Measurements from ENCODE around the gene SLC36A3. TPM values are rescaled to one million over a fixed set of nuclear protein-coding genes. Genes with fewer than 3 reads are reported as not detected.
"Not testable (repeated sequence)": the region's sequence is repeated elsewhere in the genome, so short reads cannot be mapped to it uniquely, and the experiment has no call there.

Gene SLC36A3
- total and polyA plus RNA-seq, 4 donors: not detected

DNA sequence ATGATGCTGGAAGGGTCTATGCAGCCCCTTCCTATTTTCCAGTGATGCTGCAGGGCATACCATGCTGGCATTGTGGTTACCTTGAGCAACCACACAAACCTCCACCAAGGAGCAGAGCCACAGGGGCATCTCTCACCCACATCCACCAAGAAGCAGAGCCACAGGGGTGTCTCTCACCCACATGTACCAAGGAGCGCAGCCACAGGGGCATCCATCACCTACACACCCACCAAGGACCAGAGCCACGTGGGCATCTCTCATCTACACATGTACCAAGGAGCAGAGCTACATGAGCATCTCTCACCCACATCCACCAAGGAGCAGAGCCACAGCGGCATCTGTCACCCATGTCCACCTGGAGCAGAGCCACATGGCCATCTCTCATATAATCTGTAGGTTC, 59.4 kb downstream of the SLC36A3 start:
- 100% methylated on average over 2 of the region's 3 CpGs for WGBS (ENCODE audit: insufficient coverage)
- H3K9me3 ChIP-seq (ENCODE audit: control insufficient read depth, insufficient read depth, low read length): no peaks in the 10 kb centered on the region
- H3K27me3 ChIP-seq (ENCODE audit: control insufficient read depth, insufficient read depth, low read length): no peaks in the 10 kb centered on the region
- no peak overlapping the region for H3K4me3 ChIP-seq (ENCODE audit: low read depth, low read length)
- H3K36me3 ChIP-seq (ENCODE audit: control insufficient read depth, insufficient read depth, low read length): no peaks in the 10 kb centered on the region
- no peak for DNase-seq (ENCODE audit: low read depth in 4 of 6, low spot score in 6 of 6)
- no peak overlapping the region for H3K27ac ChIP-seq (ENCODE audit: low read depth, low read length)
- H3K4me1 ChIP-seq (ENCODE audit: control insufficient read depth, insufficient read depth, low read length): no peaks in the 10 kb centered on the region

GRCh38 chr5:151243564-151243963, 60.0 kb downstream of the SLC36A3 start:
- H3K36me3 ChIP-seq (ENCODE audit: control insufficient read depth, insufficient read depth, low read length): no peaks in the 10 kb centered on the region
- DNase-seq (ENCODE audit: low read depth in 4 of 6, low spot score in 6 of 6): no peak
- peaks cover under 1% of the 10 kb centered on the region for H3K4me1 ChIP-seq (ENCODE audit: control insufficient read depth, insufficient read depth, low read length)
- 80% methylated on average over 1 of the region's 4 CpGs for whole genome bisulfite sequencing (ENCODE audit: insufficient coverage)
- peaks cover 2% of the 10 kb centered on the region for H3K27me3 ChIP-seq (ENCODE audit: control insufficient read depth, insufficient read depth, low read length)
- no peak overlapping the region for H3K4me3 ChIP-seq (ENCODE audit: low read depth, low read length)
- no peak overlapping the region for H3K27ac ChIP-seq (ENCODE audit: low read depth, low read length)
- H3K9me3 ChIP-seq (ENCODE audit: control insufficient read depth, insufficient read depth, low read length): no peaks in the 10 kb centered on the region

- Histone ChIP-seq H3K27ac (ENCODE audit: low read depth, low read length) (no peak overlapping the region), H3K4me3 (ENCODE audit: low read depth, low read length) (no peak overlapping the region), H3K9me3 (ENCODE audit: control insufficient read depth, insufficient read depth, low read length) (no peaks in the 10 kb centered on the region), H3K27me3 (ENCODE audit: control insufficient read depth, insufficient read depth, low read length) (peaks cover 6% of the 10 kb centered on the region), H3K4me1 (ENCODE audit: control insufficient read depth, insufficient read depth, low read length) (peaks cover 5% of the 10 kb centered on the region), H3K36me3 (ENCODE audit: control insufficient read depth, insufficient read depth, low read length) (no peaks in the 10 kb centered on the region)
- no peak for DNase-seq (ENCODE audit: low read depth in 4 of 6, low spot score in 6 of 6)
- 76% methylated on average over 2 of the region's 4 CpGs for WGBS (ENCODE audit: insufficient coverage)
Observed at GRCh38 chr5:151243127-151243526, 60.4 kb downstream of the SLC36A3 start.

GRCh38 chr5:151240924-151241635, 62.5 kb downstream of the SLC36A3 start:
- DNase-seq (ENCODE audit: low read depth in 4 of 6, low spot score in 6 of 6): no peak
- H3K36me3 ChIP-seq (ENCODE audit: control insufficient read depth, insufficient read depth, low read length): no peaks in the 10 kb centered on the region
- peaks cover 6% of the 10 kb centered on the region for H3K27me3 ChIP-seq (ENCODE audit: control insufficient read depth, insufficient read depth, low read length)
- no peaks in the 10 kb centered on the region for H3K9me3 ChIP-seq (ENCODE audit: control insufficient read depth, insufficient read depth, low read length)
- H3K27ac ChIP-seq (ENCODE audit: low read depth, low read length): no peak overlapping the region
- H3K4me1 ChIP-seq (ENCODE audit: control insufficient read depth, insufficient read depth, low read length): peaks cover 5% of the 10 kb centered on the region
- H3K4me3 ChIP-seq (ENCODE audit: low read depth, low read length): no peak overlapping the region
- 100% methylated on average over 2 of the region's 2 CpGs for WGBS (ENCODE audit: insufficient coverage)

GRCh38 chr5:151240268-151240835, 63.2 kb downstream of the SLC36A3 start:
- H3K27ac ChIP-seq (ENCODE audit: low read depth, low read length); H3K36me3 ChIP-seq (ENCODE audit: control insufficient read depth, insufficient read depth, low read length); H3K4me3 ChIP-seq (ENCODE audit: low read depth, low read length); DNase-seq (ENCODE audit: low read depth in 4 of 6, low spot score in 6 of 6); H3K4me1 ChIP-seq (ENCODE audit: control insufficient read depth, insufficient read depth, low read length); H3K27me3 ChIP-seq (ENCODE audit: control insufficient read depth, insufficient read depth, low read length); H3K9me3 ChIP-seq (ENCODE audit: control insufficient read depth, insufficient read depth, low read length): not testable (repeated sequence)
- WGBS (ENCODE audit: insufficient coverage): 96% methylated on average over 3 of the region's 10 CpGs

GRCh38 chr5:151239237-151239861, 64.2 kb downstream of the SLC36A3 start:
- no peak overlapping the region for H3K4me3 ChIP-seq (ENCODE audit: low read depth, low read length)
- peaks cover 10% of the 10 kb centered on the region for H3K4me1 ChIP-seq (ENCODE audit: control insufficient read depth, insufficient read depth, low read length)
- H3K27ac ChIP-seq (ENCODE audit: low read depth, low read length): no peak overlapping the region
- peaks cover 6% of the 10 kb centered on the region for H3K27me3 ChIP-seq (ENCODE audit: control insufficient read depth, insufficient read depth, low read length)
- H3K9me3 ChIP-seq (ENCODE audit: control insufficient read depth, insufficient read depth, low read length): no peaks in the 10 kb centered on the region
- peak in 5 of 6 donors; percentile 21 to 81 (median 38) for DNase-seq (ENCODE audit: low read depth in 4 of 6, low spot score in 6 of 6)
- H3K36me3 ChIP-seq (ENCODE audit: control insufficient read depth, insufficient read depth, low read length): no peaks in the 10 kb centered on the region
- 55% methylated on average over 14 of the region's 17 CpGs for WGBS (ENCODE audit: insufficient coverage)

DNA sequence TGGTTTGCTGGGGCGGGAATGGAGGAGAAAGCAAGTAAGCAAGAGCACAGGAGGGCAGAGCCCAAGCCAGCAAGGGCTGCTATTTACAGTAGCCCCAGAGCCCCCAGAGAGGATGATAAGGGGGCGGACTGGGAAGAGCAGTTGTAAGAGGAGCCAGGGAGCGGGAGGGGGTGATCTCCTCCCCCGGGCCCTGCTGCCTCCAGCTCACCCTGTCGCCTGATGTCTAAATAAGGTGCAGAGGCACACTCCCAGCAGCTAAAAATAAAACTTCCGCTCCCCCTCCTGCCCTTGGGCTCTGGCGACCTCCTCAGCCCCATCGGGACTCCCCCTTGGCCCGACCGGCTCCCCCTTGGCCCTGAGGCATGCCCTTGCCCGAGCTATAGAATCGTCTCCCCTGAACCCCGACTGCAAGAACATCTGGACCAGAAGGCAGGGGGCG, 65.2 kb downstream of the SLC36A3 start:
- DNase-seq (ENCODE audit: low read depth in 4 of 6, low spot score in 6 of 6): no peak
- Histone ChIP-seq H3K27me3 (ENCODE audit: control insufficient read depth, insufficient read depth, low read length) (peaks cover 6% of the 10 kb centered on the region), H3K36me3 (ENCODE audit: control insufficient read depth, insufficient read depth, low read length) (no peaks in the 10 kb centered on the region), H3K9me3 (ENCODE audit: control insufficient read depth, insufficient read depth, low read length) (no peaks in the 10 kb centered on the region), H3K4me1 (ENCODE audit: control insufficient read depth, insufficient read depth, low read length) (peaks cover 10% of the 10 kb centered on the region), H3K27ac (ENCODE audit: low read depth, low read length) (no peak overlapping the region), H3K4me3 (ENCODE audit: low read depth, low read length) (no peak overlapping the region)
- WGBS (ENCODE audit: insufficient coverage): 45% methylated on average over 14 of the region's 14 CpGs

DNA sequence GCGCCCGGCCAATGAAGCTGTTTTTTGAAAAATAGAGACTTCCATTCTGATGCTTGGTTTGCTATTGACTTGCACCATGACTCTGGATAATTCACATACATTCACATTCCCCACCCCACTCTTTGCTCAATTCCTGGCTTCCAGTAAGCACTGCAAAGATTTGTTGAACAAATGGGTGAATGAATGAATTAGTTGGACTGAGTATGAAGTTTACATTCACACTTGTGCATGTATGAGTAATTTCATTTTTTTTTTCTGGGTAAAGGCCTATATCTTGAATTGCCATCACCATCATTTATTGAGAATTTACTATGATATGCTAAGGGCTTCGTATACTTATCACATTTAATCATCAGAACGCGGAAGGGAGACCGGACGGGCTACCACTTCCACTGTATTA, 65.9 kb downstream of the SLC36A3 start:
- no peak for DNase-seq (ENCODE audit: low read depth in 4 of 6, low spot score in 6 of 6)
- H3K27ac ChIP-seq (ENCODE audit: low read depth, low read length): no peak overlapping the region
- H3K27me3 ChIP-seq (ENCODE audit: control insufficient read depth, insufficient read depth, low read length): peaks cover 6% of the 10 kb centered on the region
- no peaks in the 10 kb centered on the region for H3K9me3 ChIP-seq (ENCODE audit: control insufficient read depth, insufficient read depth, low read length)
- H3K4me3 ChIP-seq (ENCODE audit: low read depth, low read length): no peak overlapping the region
- no peaks in the 10 kb centered on the region for H3K36me3 ChIP-seq (ENCODE audit: control insufficient read depth, insufficient read depth, low read length)
- WGBS (ENCODE audit: insufficient coverage): no CpG with 5 or more reads among the region's 7 CpGs
- peaks cover 10% of the 10 kb centered on the region for H3K4me1 ChIP-seq (ENCODE audit: control insufficient read depth, insufficient read depth, low read length)

DNA sequence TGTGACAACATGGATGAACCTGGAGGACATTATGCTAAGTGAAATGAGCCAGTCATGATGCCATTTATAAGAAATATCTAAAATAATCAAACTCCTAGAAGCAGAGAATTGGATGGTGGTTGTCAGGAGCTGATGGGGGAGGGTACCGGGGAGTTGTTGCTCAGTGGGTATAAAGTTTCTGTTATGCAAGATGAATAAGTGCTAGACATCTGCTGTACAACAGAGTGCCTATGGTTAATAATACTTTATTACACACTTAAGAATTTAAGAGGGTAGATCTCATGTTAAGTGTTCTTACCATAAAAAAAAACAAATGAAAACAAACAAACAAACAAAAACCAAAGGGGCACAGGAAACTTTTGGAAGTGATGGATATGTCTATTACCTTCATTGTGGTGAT, 66.7 kb downstream of the SLC36A3 start:
- no peaks in the 10 kb centered on the region for H3K36me3 ChIP-seq (ENCODE audit: control insufficient read depth, insufficient read depth, low read length)
- H3K4me1 ChIP-seq (ENCODE audit: control insufficient read depth, insufficient read depth, low read length): peaks cover 10% of the 10 kb centered on the region
- H3K27me3 ChIP-seq (ENCODE audit: control insufficient read depth, insufficient read depth, low read length): peaks cover 6% of the 10 kb centered on the region
- no peak overlapping the region for H3K27ac ChIP-seq (ENCODE audit: low read depth, low read length)
- H3K9me3 ChIP-seq (ENCODE audit: control insufficient read depth, insufficient read depth, low read length): no peaks in the 10 kb centered on the region
- no peak for DNase-seq (ENCODE audit: low read depth in 4 of 6, low spot score in 6 of 6)
- WGBS (ENCODE audit: insufficient coverage): no CpG with 5 or more reads among the region's 1 CpG
- H3K4me3 ChIP-seq (ENCODE audit: low read depth, low read length): no peak overlapping the region

DNA sequence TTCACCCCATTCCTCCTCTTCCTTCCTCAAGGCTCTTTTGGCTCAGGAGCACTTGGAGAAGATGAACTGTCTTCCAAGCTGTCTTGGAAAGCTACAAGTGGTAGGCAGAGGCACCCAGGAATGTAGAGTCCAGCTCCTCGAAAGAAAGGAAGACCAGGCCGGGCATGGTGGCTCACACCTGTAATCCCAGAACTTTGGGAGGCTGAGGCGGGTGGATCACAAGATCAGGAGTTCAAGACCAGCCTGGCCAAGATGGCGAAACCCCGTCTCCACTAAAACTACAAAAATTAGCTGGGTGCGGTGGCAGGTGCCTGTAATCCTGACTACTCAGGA, 68.4 kb downstream of the SLC36A3 start:
- H3K27me3 ChIP-seq (ENCODE audit: control insufficient read depth, insufficient read depth, low read length); H3K36me3 ChIP-seq (ENCODE audit: control insufficient read depth, insufficient read depth, low read length); H3K4me3 ChIP-seq (ENCODE audit: low read depth, low read length); DNase-seq (ENCODE audit: low read depth in 4 of 6, low spot score in 6 of 6); H3K9me3 ChIP-seq (ENCODE audit: control insufficient read depth, insufficient read depth, low read length); H3K27ac ChIP-seq (ENCODE audit: low read depth, low read length): not testable (repeated sequence)
- peaks cover 10% of the 10 kb centered on the region for H3K4me1 ChIP-seq (ENCODE audit: control insufficient read depth, insufficient read depth, low read length)
- WGBS (ENCODE audit: insufficient coverage): 93% methylated on average over 4 of the region's 6 CpGs

Measured in spinal cord (tissue), 10 donors.